H1 (cell line): ENCODE results near the gene SLC35B1. TPM values are rescaled to one million over a fixed set of nuclear protein-coding genes. Genes with fewer than 3 reads are reported as not detected.

ENCODE experiments used
- BCL11A ChIP-seq, 2 experiments: IDR thresholded peaks; one replicate each; pipeline ENCODE4 v1.6.1; 2011; ENCODE audit warnings: low read depth in 2 of 2, low read length in 2 of 2, mild to moderate bottlenecking in 2 of 2
- CHD7 ChIP-seq: fragments of 300-600 bp; sonication (generic); IDR thresholded peaks from 2 replicates; pipeline ENCODE4 v1.7.1; 2012; ENCODE audit warnings: low read length, moderate library complexity, mild to moderate bottlenecking, inconsistent platforms; ENCODE audit not compliant: insufficient replicate concordance
- E2F6 ChIP-seq: IDR thresholded peaks from 2 replicates; pipeline ENCODE4 v1.6.1; 2012; ENCODE audit warnings: inconsistent platforms
- RNF2 ChIP-seq: fragments of 200-900, 300-1000 bp; sonication (generic); IDR thresholded peaks from 2 replicates; pipeline ENCODE4 v1.7.1; 2016; ENCODE audit warnings: borderline replicate concordance, low read depth, mild to moderate bottlenecking, antibody characterized with exemption, low read length; ENCODE audit not compliant: poor library complexity, severe bottlenecking; ENCODE audit errors: missing control alignments
- SIN3A ChIP-seq, 2 experiments: IDR thresholded peaks in 1 of 2; conservative IDR thresholded peaks in 1 of 2; 2 replicates each; pipeline ENCODE4 v1.6.1; 2011 to 2012; ENCODE audit warnings: low read length in 2 of 2, improper control_type of control experiment in 1 of 2, low read depth in 1 of 2, mild to moderate bottlenecking in 1 of 2
- polyA plus RNA-seq, 7 experiments: library from polyadenylated mRNA; depleted of rRNA in 3 of 7; stranded (reverse) in 5 of 7; unstranded in 2 of 7; fragments of >200 nt in 5 of 7; fragments of 200-250 nt in 2 of 7; gene quantifications; 1 replicate in 5 of 7; 2 replicates in 1 of 7; 4 replicates in 1 of 7; pipeline versions ENCODE4 v1.2.1 to v1.2.3, GENCODE V29; 2011 to 2013; ENCODE audit warnings: missing spikeins in 2 of 7, mixed read lengths in 2 of 7
- total RNA-seq: library from RNA; stranded (reverse); fragmentation: NEBNext Ultra II Directional; extraction: Animal tissue kit (Norgen Biotek cat#: 25700); gene quantifications from 2 replicates; pipeline ENCODE4 v1.2.1, GENCODE V29; 2021

Gene SLC35B1
- total and polyA plus RNA-seq, 2 of the 8 experiments (the other 6 are each of a cell fraction or from before 2014, with no cell fraction given), result 56.5 to 87.7 TPM

- no peak for TF ChIP-seq CHD7
- no peak for TF ChIP-seq BCL11A (IDR thresholded peaks at IDR 0.05; ENCODE audit: low read depth in 2 of 2, low read length in 2 of 2)
- no peak for TF ChIP-seq RNF2
- TF ChIP-seq E2F6, result no peak
- TF ChIP-seq SIN3A (conservative IDR thresholded peaks at IDR 0.05 in 1 of 2, IDR thresholded peaks at IDR 0.05 in 1 of 2; ENCODE audit: low read depth in 1 of 2, low read length in 2 of 2), result no peak
These were observed 39.9 kb upstream of the SLC35B1 start (continued) for GRCh38 chr17:49747632-49748031.
